ENCODE results near the gene ZNF44. TPM values are rescaled to one million over a fixed set of nuclear protein-coding genes. Genes with fewer than 3 reads are reported as not detected.

The ZNF44 gene
- 10 to 100 TPM in 1 of 2 donors, 1 to 10 TPM in 1; 7.1 to 17.9 TPM for total RNA-seq
- 1 to 10 TPM; 4.1 to 6.6 TPM for polyA plus RNA-seq

- Histone ChIP-seq H3K9me3 (ENCODE audit: control insufficient read depth in 4 of 4, low read length in 3 of 4) (no peaks in the 10 kb centered on the region), H3K4me3 (ENCODE audit: low read depth in 1 of 3, low read length in 3 of 3) (peak within 1 kb of the TSS; percentile 70 to 88 (median 83)), H3K36me3 (ENCODE audit: control insufficient read depth in 4 of 4, insufficient read depth in 3 of 4, low read depth in 1 of 4, low read length in 3 of 4) (peaks cover 0 to 5% (median 3%) of the 10 kb centered on the region in 4 donors), H3K4me1 (ENCODE audit: control insufficient read depth in 4 of 4, insufficient read depth in 4 of 4, low read length in 3 of 4) (peaks cover 9 to 17% (median 15%) of the 10 kb centered on the region in 4 donors), H3K27ac (ENCODE audit: low read depth in 1 of 2, low read length in 2 of 2) (peak within 1 kb of the TSS; percentile 95 to 97), H3K27me3 (ENCODE audit: control insufficient read depth in 4 of 4, insufficient read depth in 4 of 4, low read length in 3 of 4) (no peaks in the 10 kb centered on the region), H3K9ac (ENCODE audit: low read depth in 1 of 2, low read length in 2 of 2) (peak within 1 kb of the TSS; percentile 57 to 84)
- TF ChIP-seq SP1 (IDR thresholded peaks at IDR 0.05) (peak; percentile 95), NR2F2 (IDR thresholded peaks at IDR 0.05) (peak; percentile 98), FOXA2 (IDR thresholded peaks at IDR 0.05) (peak; percentile 17), RXRA (IDR thresholded peaks at IDR 0.05) (peak; percentile 91 to 92), RAD21 (IDR thresholded peaks at IDR 0.05) (peak; percentile 48 to 59), JUND (IDR thresholded peaks at IDR 0.05) (peak; percentile 34 to 54), GABPA (IDR thresholded peaks at IDR 0.05 in 1 of 2, conservative IDR thresholded peaks at IDR 0.05 in 1 of 2) (peak; percentile 59 to 90), TAF1 (conservative IDR thresholded peaks at IDR 0.05) (peak; percentile 82), HNF4G (IDR thresholded peaks at IDR 0.05) (no peak), ATF3 (IDR thresholded peaks at IDR 0.05) (no peak), EGR1 (IDR thresholded peaks at IDR 0.05; ENCODE audit: low read depth in 2 of 2) (peak; percentile 16 to 64), FOXA1 (IDR thresholded peaks at IDR 0.05) (peak; percentile 17), CTCF (IDR thresholded peaks at IDR 0.05; ENCODE audit: low read depth, low read length, missing input control) (no peak), HNF4A (conservative IDR thresholded peaks at IDR 0.05) (peak; percentile 61 to 66), YY1 (IDR thresholded peaks at IDR 0.05) (peak; percentile 77), MAX (IDR thresholded peaks at IDR 0.05) (peak; percentile 83)
- TF ChIP-seq, protein P1, sequence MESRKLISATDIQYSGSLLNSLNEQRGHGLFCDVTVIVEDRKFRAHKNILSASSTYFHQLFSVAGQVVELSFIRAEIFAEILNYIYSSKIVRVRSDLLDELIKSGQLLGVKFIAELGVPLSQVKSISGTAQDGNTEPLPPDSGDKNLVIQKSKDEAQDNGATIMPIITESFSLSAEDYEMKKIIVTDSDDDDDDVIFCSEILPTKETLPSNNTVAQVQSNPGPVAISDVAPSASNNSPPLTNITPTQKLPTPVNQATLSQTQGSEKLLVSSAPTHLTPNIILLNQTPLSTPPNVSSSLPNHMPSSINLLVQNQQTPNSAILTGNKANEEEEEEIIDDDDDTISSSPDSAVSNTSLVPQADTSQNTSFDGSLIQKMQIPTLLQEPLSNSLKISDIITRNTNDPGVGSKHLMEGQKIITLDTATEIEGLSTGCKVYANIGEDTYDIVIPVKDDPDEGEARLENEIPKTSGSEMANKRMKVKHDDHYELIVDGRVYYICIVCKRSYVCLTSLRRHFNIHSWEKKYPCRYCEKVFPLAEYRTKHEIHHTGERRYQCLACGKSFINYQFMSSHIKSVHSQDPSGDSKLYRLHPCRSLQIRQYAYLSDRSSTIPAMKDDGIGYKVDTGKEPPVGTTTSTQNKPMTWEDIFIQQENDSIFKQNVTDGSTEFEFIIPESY (IDR thresholded peaks at IDR 0.05), result peak; percentile 46
- TF ChIP-seq, protein P2, sequence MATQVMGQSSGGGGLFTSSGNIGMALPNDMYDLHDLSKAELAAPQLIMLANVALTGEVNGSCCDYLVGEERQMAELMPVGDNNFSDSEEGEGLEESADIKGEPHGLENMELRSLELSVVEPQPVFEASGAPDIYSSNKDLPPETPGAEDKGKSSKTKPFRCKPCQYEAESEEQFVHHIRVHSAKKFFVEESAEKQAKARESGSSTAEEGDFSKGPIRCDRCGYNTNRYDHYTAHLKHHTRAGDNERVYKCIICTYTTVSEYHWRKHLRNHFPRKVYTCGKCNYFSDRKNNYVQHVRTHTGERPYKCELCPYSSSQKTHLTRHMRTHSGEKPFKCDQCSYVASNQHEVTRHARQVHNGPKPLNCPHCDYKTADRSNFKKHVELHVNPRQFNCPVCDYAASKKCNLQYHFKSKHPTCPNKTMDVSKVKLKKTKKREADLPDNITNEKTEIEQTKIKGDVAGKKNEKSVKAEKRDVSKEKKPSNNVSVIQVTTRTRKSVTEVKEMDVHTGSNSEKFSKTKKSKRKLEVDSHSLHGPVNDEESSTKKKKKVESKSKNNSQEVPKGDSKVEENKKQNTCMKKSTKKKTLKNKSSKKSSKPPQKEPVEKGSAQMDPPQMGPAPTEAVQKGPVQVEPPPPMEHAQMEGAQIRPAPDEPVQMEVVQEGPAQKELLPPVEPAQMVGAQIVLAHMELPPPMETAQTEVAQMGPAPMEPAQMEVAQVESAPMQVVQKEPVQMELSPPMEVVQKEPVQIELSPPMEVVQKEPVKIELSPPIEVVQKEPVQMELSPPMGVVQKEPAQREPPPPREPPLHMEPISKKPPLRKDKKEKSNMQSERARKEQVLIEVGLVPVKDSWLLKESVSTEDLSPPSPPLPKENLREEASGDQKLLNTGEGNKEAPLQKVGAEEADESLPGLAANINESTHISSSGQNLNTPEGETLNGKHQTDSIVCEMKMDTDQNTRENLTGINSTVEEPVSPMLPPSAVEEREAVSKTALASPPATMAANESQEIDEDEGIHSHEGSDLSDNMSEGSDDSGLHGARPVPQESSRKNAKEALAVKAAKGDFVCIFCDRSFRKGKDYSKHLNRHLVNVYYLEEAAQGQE (IDR thresholded peaks at IDR 0.05), result peak; percentile 71
- WGBS, result under 1% methylated on average over 66 of the region's 66 CpGs
- peak; percentile 98 for DNase-seq (ENCODE audit: low spot score)
Observed at GRCh38 chr19:12294249-12295158, at the start of gene ZNF44. Gene ZNF44, minus strand, starts transcription at chr19:12294883. Its CDS starts 189 bp downstream, at chr19:12294694.
